ENCODE data around the gene UBAP2.

GRCh38 chr9:34045903-34046302 lies 2.8 kb downstream of the UBAP2 start:
- TF ChIP-seq EZH2 (IDR thresholded peaks at IDR 0.05; ENCODE audit: borderline replicate concordance, low read depth, low read length, poor library complexity, severe bottlenecking): no peak
- no peak for TF ChIP-seq CTCF (conservative IDR thresholded peaks at IDR 0.05; ENCODE audit: low read depth, low read length)
